ENCODE results near the gene LATS2.
"Not testable (repeated sequence)": the region's sequence is repeated elsewhere in the genome, so short reads cannot be mapped to it uniquely, and the experiment has no call there.

Gene LATS2

GRCh38 chr13:21051675-21052074, 9.7 kb downstream of the LATS2 start:
- H3K27me3 ChIP-seq, result no peaks in the 10 kb centered on the region
- TF ChIP-seq CTCF (IDR thresholded peaks at IDR 0.05), result no peak
- H3K9me3 ChIP-seq, result no peaks in the 10 kb centered on the region
- no peak overlapping the region for H3K4me3 ChIP-seq (ENCODE audit: low read depth in 1 of 2, low read length in 1 of 2)
- no peaks in the 10 kb centered on the region for H3K36me3 ChIP-seq
- no peak overlapping the region for H3K27ac ChIP-seq
- peaks cover 40 to 66% of the 10 kb centered on the region in 2 experiments for H3K4me1 ChIP-seq (ENCODE audit: control insufficient read depth in 1 of 2, insufficient read depth in 1 of 2, low read depth in 1 of 2, low read length in 1 of 2)

GRCh38 chr13:21050288-21051197, 10.8 kb downstream of the LATS2 start:
- Histone ChIP-seq H3K4me3 (ENCODE audit: low read depth in 1 of 2, low read length in 1 of 2) (no peak overlapping the region), H3K27me3 (no peaks in the 10 kb centered on the region), H3K36me3 (no peaks in the 10 kb centered on the region), H3K9me3 (no peaks in the 10 kb centered on the region), H3K4me1 (ENCODE audit: control insufficient read depth in 1 of 2, insufficient read depth in 1 of 2, low read depth in 1 of 2, low read length in 1 of 2) (peaks cover 50 to 68% of the 10 kb centered on the region in 2 experiments), H3K27ac (no peak overlapping the region)
- TF ChIP-seq CTCF (IDR thresholded peaks at IDR 0.05), result no peak

GRCh38 chr13:21049731-21050130, 11.7 kb downstream of the LATS2 start:
- not testable (repeated sequence) for H3K27me3 ChIP-seq; H3K36me3 ChIP-seq; H3K9me3 ChIP-seq; H3K4me3 ChIP-seq (ENCODE audit: low read depth in 1 of 2, low read length in 1 of 2); H3K27ac ChIP-seq
- H3K4me1 ChIP-seq (ENCODE audit: control insufficient read depth in 1 of 2, insufficient read depth in 1 of 2, low read depth in 1 of 2, low read length in 1 of 2), result peaks cover 58 to 74% of the 10 kb centered on the region in 2 experiments

- Histone ChIP-seq H3K4me1 (ENCODE audit: control insufficient read depth in 1 of 2, insufficient read depth in 1 of 2, low read depth in 1 of 2, low read length in 1 of 2) (peaks cover 55 to 74% of the 10 kb centered on the region in 2 experiments), H3K27ac (no peak overlapping the region), H3K4me3 (ENCODE audit: low read depth in 1 of 2, low read length in 1 of 2) (no peak overlapping the region), H3K36me3 (no peaks in the 10 kb centered on the region), H3K27me3 (no peaks in the 10 kb centered on the region), H3K9me3 (no peaks in the 10 kb centered on the region)
- TF ChIP-seq CTCF (IDR thresholded peaks at IDR 0.05), result no peak
These were observed 12.3 kb downstream of the LATS2 start for GRCh38 chr13:21048901-21049698.

- H3K27ac ChIP-seq, result no peak overlapping the region
- peaks cover 44 to 62% of the 10 kb centered on the region in 2 experiments for H3K4me1 ChIP-seq (ENCODE audit: control insufficient read depth in 1 of 2, insufficient read depth in 1 of 2, low read depth in 1 of 2, low read length in 1 of 2)
- peaks cover 8% of the 10 kb centered on the region for H3K36me3 ChIP-seq
- H3K9me3 ChIP-seq, result no peaks in the 10 kb centered on the region
- no peak for TF ChIP-seq CTCF (IDR thresholded peaks at IDR 0.05)
- no peaks in the 10 kb centered on the region for H3K27me3 ChIP-seq
- H3K4me3 ChIP-seq (ENCODE audit: low read depth in 1 of 2, low read length in 1 of 2), result no peak overlapping the region
These were observed 13.6 kb downstream of the LATS2 start for GRCh38 chr13:21047591-21048282.

All from neutrophil (primary cell).